Sigmoid colon (tissue), 7 donors: ENCODE data around the gene DDIT3. TPM values are rescaled to one million over a fixed set of nuclear protein-coding genes. Genes with fewer than 3 reads are reported as not detected.

Experiments
- DNase-seq: peaks from one replicate; pipeline ENCODE4 v3.0.0-alpha.2; 2019
- H3K27ac ChIP-seq, 4 donors: fragments of 200-600 bp; sonication (generic); one replicate each; pipeline ENCODE4 v1.5.1; 2016 to 2019; ENCODE audit warnings: mild to moderate bottlenecking in 1 of 4
- H3K27me3 ChIP-seq, 3 donors: fragments of 200-600 bp; sonication (generic); one replicate each; pipeline ENCODE4 v1.5.1; 2019; ENCODE audit warnings: mild to moderate bottlenecking in 1 of 3
- H3K36me3 ChIP-seq, 4 donors: fragments of 200-600 bp; sonication (generic); one replicate each; pipeline ENCODE4 v1.5.1; 2016 to 2019
- H3K4me1 ChIP-seq, 4 donors: fragments of 200-600 bp; sonication (generic); one replicate each; pipeline ENCODE4 v1.5.1; 2017 to 2019
- H3K4me3 ChIP-seq, 4 donors: fragments of 200-600 bp; sonication (generic); one replicate each; pipeline ENCODE4 v1.5.1; 2017 to 2019; ENCODE audit warnings: mild to moderate bottlenecking in 2 of 4, moderate library complexity in 1 of 4
- H3K9me3 ChIP-seq, 4 donors: fragments of 200-600 bp in 3 of 4; sonication (generic) in 3 of 4; one replicate each; pipeline versions ENCODE4 v1.5.1 to v1.6.1; 2013 to 2019
- EP300 ChIP-seq, 4 donors: sonication (generic); formaldehyde crosslinking; IDR thresholded peaks; one replicate each; pipeline ENCODE4 v1.6.1; 2017; ENCODE audit warnings: antibody characterized with exemption in 4 of 4
- POLR2A ChIP-seq, 2 donors: fragments of 450-650 bp; IDR thresholded peaks; one replicate each; pipeline ENCODE4 v1.6.1; 2016; ENCODE audit warnings: antibody characterized with exemption in 2 of 2, mild to moderate bottlenecking in 2 of 2, moderate library complexity in 2 of 2
- POLR2AphosphoS5 ChIP-seq, 4 donors: sonication (generic); formaldehyde crosslinking; IDR thresholded peaks; one replicate each; pipeline ENCODE4 v1.6.1; 2017; ENCODE audit warnings: antibody characterized with exemption in 4 of 4
- WGBS, 2 donors: extraction: QIAGEN DNeasy Blood & Tissue Kit; methylation state at CpG; one replicate each; pipeline ENCODE4 v1.1.7; 2013; 5-methylcytosine and 5-hydroxymethylcytosine counted together
- intact Hi-C: fragments of 100-400 bp; cut with DNase I; formaldehyde crosslinking; loops from one replicate; pipeline ENCODE4 v1.15.1; 2023
- polyA plus RNA-seq, 3 donors: library from polyadenylated mRNA; stranded (reverse); fragments of 200-250 nt; gene quantifications; one replicate each; pipeline ENCODE4 v1.2.3, GENCODE V29; 2013
- total RNA-seq, 4 donors: library from RNA; depleted of rRNA; stranded (reverse); fragments of >200 nt; gene quantifications; one replicate each; pipeline ENCODE4 v1.1.0, GENCODE V29; 2016
- TF ChIP-seq, protein P1 (sequence below), 4 experiments: fragments of 450-650 bp in 3 of 4; fragments of 200-600 bp in 1 of 4; IDR thresholded peaks; one replicate each; pipeline ENCODE4 v1.5.1; 2016 to 2019; ENCODE audit warnings: antibody characterized with exemption in 4 of 4, mild to moderate bottlenecking in 3 of 4, moderate library complexity in 2 of 4
- donor health status: healthy with polysubstance abuse.
- donor health status: Bipolar disorder and iron deficiency.
- donor health status: healthy.

DDIT3 gene
- total and polyA plus RNA-seq, 7 donors: 30.7 to 52.9 (median 43.3) TPM

- peak overlapping the region; percentile 79 to 94 (median 82) for H3K4me3 ChIP-seq
- TF ChIP-seq POLR2AphosphoS5 (IDR thresholded peaks at IDR 0.05) (no peak), EP300 (IDR thresholded peaks at IDR 0.05) (no peak), POLR2A (IDR thresholded peaks at IDR 0.05) (no peak)
- TF ChIP-seq, protein P1, sequence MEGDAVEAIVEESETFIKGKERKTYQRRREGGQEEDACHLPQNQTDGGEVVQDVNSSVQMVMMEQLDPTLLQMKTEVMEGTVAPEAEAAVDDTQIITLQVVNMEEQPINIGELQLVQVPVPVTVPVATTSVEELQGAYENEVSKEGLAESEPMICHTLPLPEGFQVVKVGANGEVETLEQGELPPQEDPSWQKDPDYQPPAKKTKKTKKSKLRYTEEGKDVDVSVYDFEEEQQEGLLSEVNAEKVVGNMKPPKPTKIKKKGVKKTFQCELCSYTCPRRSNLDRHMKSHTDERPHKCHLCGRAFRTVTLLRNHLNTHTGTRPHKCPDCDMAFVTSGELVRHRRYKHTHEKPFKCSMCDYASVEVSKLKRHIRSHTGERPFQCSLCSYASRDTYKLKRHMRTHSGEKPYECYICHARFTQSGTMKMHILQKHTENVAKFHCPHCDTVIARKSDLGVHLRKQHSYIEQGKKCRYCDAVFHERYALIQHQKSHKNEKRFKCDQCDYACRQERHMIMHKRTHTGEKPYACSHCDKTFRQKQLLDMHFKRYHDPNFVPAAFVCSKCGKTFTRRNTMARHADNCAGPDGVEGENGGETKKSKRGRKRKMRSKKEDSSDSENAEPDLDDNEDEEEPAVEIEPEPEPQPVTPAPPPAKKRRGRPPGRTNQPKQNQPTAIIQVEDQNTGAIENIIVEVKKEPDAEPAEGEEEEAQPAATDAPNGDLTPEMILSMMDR (IDR thresholded peaks at IDR 0.05): no peak
- H3K27me3 ChIP-seq: no peaks in the 10 kb centered on the region
- peaks cover 30 to 52% (median 40%) of the 10 kb centered on the region in 4 donors for H3K36me3 ChIP-seq
- no peak for DNase-seq
- H3K4me1 ChIP-seq: peaks cover 0 to 55% (median 48%) of the 10 kb centered on the region in 4 donors
- intact Hi-C loops: loop anchor here (5.0 kb wide), 3 partner anchors 37 to 1407 kb away; partner anchors contain the start of genes ARHGEF25, MARS1, RPL41 and ZC3H10
- 70 to 73% methylated on average over 14 of the region's 14 CpGs for whole genome bisulfite sequencing, 2 donors
- H3K9me3 ChIP-seq: no peaks in the 10 kb centered on the region
- peak overlapping the region; percentile 95 to 100 (median 98) for H3K27ac ChIP-seq
These were observed 3.6 kb upstream of the DDIT3 start for GRCh38 chr12:57523706-57524614.

GRCh38 chr12:57522887-57523705 lies 2.8 kb upstream of the DDIT3 start:
- Histone ChIP-seq H3K4me1 (peaks cover 0 to 63% (median 57%) of the 10 kb centered on the region in 4 donors), H3K27me3 (no peaks in the 10 kb centered on the region), H3K4me3 (peak overlapping the region; percentile 79 to 94 (median 82)), H3K9me3 (no peaks in the 10 kb centered on the region), H3K27ac (peak overlapping the region; percentile 95 to 100 (median 98)), H3K36me3 (peaks cover 23 to 43% (median 31%) of the 10 kb centered on the region in 4 donors)
- peak; percentile 86 for DNase-seq
- 1 to 2% methylated on average over 38 of the region's 38 CpGs for WGBS, 2 donors
- intact Hi-C loops: loop anchor here (5.0 kb wide), 3 partner anchors 36 to 1406 kb away; partner anchors contain the start of genes ARHGEF25, MARS1, RPL41 and ZC3H10
- TF ChIP-seq POLR2AphosphoS5 (IDR thresholded peaks at IDR 0.05) (no peak), EP300 (IDR thresholded peaks at IDR 0.05) (no peak), POLR2A (IDR thresholded peaks at IDR 0.05) (no peak)
- TF ChIP-seq, protein P1 (IDR thresholded peaks at IDR 0.05): no peak

GRCh38 chr12:57522011-57522886 lies 1.9 kb upstream of the DDIT3 start, which contains the start of gene MBD6:
Gene MBD6 (plus strand): TSS chr12:57522824. CDS start chr12:57524304, 1,480 bp downstream.
- Histone ChIP-seq H3K27ac (peak within 1 kb of the TSS; percentile 95 to 100 (median 98)), H3K36me3 (peaks cover 18 to 40% (median 28%) of the 10 kb centered on the region in 4 donors), H3K9me3 (no peaks in the 10 kb centered on the region), H3K4me1 (peaks cover 0 to 72% (median 65%) of the 10 kb centered on the region in 4 donors), H3K27me3 (no peaks in the 10 kb centered on the region), H3K4me3 (peak within 1 kb of the TSS; percentile 79 to 94 (median 82))
- peak; percentile 62 to 83 (median 75) for TF ChIP-seq POLR2AphosphoS5 (IDR thresholded peaks at IDR 0.05)
- peak in 1 of 4 donors; percentile 19 for TF ChIP-seq EP300 (IDR thresholded peaks at IDR 0.05)
- TF ChIP-seq, protein P1 (IDR thresholded peaks at IDR 0.05): no peak
- TF ChIP-seq POLR2A (IDR thresholded peaks at IDR 0.05): peak; percentile 48 to 62
- peak; percentile 99 for DNase-seq
- 0% methylated on average over 57 of the region's 57 CpGs for WGBS, 2 donors
- intact Hi-C loops: loop anchor here (5.0 kb wide), 3 partner anchors 35 to 1405 kb away; partner anchors contain the start of genes ARHGEF25, MARS1, RPL41 and ZC3H10
